HG03378 (cell line): Measurements from ENCODE around the gene FOXI3.

ENCODE experiments used
- ATAC-seq: cut with Tn5 transposase; IDR thresholded peaks from one replicate; pipeline ENCODE4 v1.9.1; 2021; ENCODE audit warnings: mild to moderate bottlenecking, moderate library complexity; ENCODE audit not compliant: unreplicated experiment

Gene FOXI3

GRCh38 chr2:88452565-88452905 lies at the start of gene FOXI3:
Gene FOXI3 (minus strand): TSS chr2:88452693. CDS start chr2:88452535, 158 bp downstream.
- ATAC-seq: no peak

- ATAC-seq: no peak
These were observed 48.2 kb upstream of the FOXI3 start for GRCh38 chr2:88500691-88501090.

GRCh38 chr2:88499204-88499603 lies 46.7 kb upstream of the FOXI3 start:
- ATAC-seq: no peak

- ATAC-seq: no peak
These were observed 41.0 kb upstream of the FOXI3 start for GRCh38 chr2:88493481-88493880.

GRCh38 chr2:88492002-88492401 lies 39.5 kb upstream of the FOXI3 start:
- no peak for ATAC-seq

GRCh38 chr2:88489181-88489580 lies 36.7 kb upstream of the FOXI3 start:
- no peak for ATAC-seq

GRCh38 chr2:88483200-88483599 lies 30.7 kb upstream of the FOXI3 start:
- ATAC-seq: no peak

- ATAC-seq: no peak
These were observed 29.3 kb upstream of the FOXI3 start for GRCh38 chr2:88481691-88482336.

- ATAC-seq: no peak
These were observed 20.3 kb upstream of the FOXI3 start for GRCh38 chr2:88472811-88473210.

- ATAC-seq: no peak
These were observed 18.8 kb upstream of the FOXI3 start for GRCh38 chr2:88471083-88471942.

GRCh38 chr2:88469202-88470114 lies 17.0 kb upstream of the FOXI3 start:
- no peak for ATAC-seq

GRCh38 chr2:88464153-88464552 lies 11.7 kb upstream of the FOXI3 start:
- no peak for ATAC-seq

- no peak for ATAC-seq
These were observed 6.1 kb upstream of the FOXI3 start for GRCh38 chr2:88458633-88459032.

GRCh38 chr2:88452980-88453582 lies 588 bp upstream of the FOXI3 start:
- no peak for ATAC-seq

- no peak for ATAC-seq
These were observed 505 bp downstream of the FOXI3 start for GRCh38 chr2:88451811-88452564.

- ATAC-seq: no peak
These were observed 1.3 kb downstream of the FOXI3 start for GRCh38 chr2:88450925-88451810.

GRCh38 chr2:88450186-88450585 lies 2.3 kb downstream of the FOXI3 start:
- ATAC-seq: no peak

GRCh38 chr2:88448248-88448647 lies 4.2 kb downstream of the FOXI3 start:
- ATAC-seq: no peak

GRCh38 chr2:88443353-88443938 lies 9.0 kb downstream of the FOXI3 start:
- no peak for ATAC-seq
